HK-2 (cell line): ENCODE results near the gene EPHB3.

Experiments
- DNase-seq: peaks from one replicate; pipeline ENCODE4 v3.0.0-alpha.2; 2018; ENCODE audit not compliant: unreplicated experiment

Gene EPHB3

GRCh38 chr3:184581331-184581855, 19.8 kb downstream of the EPHB3 start:
- DNase-seq = no peak

- peak; percentile 60 for DNase-seq
Measured at GRCh38 chr3:184582646-184583577, 21.3 kb downstream of the EPHB3 start.

GRCh38 chr3:184583578-184584451, 22.2 kb downstream of the EPHB3 start:
- peak; percentile 46 for DNase-seq

- peak; percentile 60 for DNase-seq
Measured at GRCh38 chr3:184584464-184584891, 22.9 kb downstream of the EPHB3 start.

GRCh38 chr3:184585545-184585944, 24.0 kb downstream of the EPHB3 start:
- no peak for DNase-seq

- DNase-seq = no peak
Measured at GRCh38 chr3:184586851-184587250, 25.3 kb downstream of the EPHB3 start.

GRCh38 chr3:184588776-184589175, 27.2 kb downstream of the EPHB3 start:
- DNase-seq = no peak

GRCh38 chr3:184590795-184591194, 29.2 kb downstream of the EPHB3 start:
- DNase-seq = no peak

GRCh38 chr3:184591789-184592188, 30.2 kb downstream of the EPHB3 start:
- no peak for DNase-seq

DNA sequence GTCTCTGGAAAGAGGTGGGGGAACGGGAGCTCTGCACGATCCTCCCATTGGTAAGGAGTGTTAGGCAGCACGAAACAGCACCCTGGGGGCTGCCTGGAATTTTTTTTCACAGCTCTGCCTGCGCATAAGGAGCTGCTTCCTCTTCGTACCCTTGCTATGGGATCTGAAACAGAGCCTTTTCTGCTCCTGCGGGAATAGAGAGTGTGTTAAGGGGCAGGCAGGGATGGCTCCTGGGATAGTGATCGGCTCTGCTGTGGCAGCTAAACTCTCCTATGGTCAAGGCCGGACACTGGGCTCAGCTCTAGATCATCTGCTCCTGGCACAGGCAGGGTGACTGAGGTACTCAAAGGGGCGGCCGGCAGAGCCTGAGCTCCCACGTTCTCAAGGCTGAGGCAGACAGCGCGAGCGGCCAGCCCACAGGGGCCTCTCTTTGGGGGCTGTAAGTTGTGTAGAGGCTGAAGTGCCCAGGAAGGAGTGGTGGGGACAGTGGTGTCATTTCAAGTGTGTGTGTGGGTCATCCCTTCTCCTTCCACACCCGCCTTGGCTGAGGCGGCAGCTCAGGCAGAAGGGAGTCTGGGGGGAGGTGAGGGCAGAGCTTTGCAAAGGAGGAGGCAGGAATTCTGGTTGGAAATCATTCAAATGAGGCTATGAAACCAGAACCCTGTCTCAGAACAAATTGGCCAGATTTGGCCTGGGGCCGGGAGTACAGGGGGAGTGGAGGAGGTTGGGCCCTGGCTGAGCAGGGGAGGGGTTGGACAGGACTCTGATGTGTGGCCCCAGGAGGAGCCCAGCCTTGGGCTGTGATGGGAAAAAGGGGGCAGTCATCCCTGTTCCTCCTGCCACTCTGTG, 31.0 kb downstream of the EPHB3 start:
- DNase-seq = no peak

- no peak for DNase-seq
Measured at GRCh38 chr3:184593220-184593927, 31.8 kb downstream of the EPHB3 start.

DNA sequence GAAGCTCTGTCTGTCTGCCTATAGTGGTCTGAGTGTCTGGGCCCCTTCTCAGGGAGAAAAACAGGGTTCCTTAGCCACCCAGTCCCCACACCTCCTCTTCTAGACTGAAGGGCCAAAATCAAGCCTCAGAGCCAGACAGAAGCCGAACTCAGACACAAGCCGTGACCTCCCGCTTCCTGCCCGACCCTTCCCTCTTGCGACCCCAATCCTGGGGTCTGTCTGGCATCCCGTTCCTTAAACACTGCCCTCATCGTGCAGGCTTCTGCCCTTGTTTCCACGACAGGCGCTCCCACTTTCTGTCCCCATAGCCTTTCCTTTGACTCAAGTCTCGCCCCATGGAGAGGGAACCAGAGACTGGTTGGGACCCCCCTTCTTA, 32.3 kb downstream of the EPHB3 start:
- no peak for DNase-seq

GRCh38 chr3:184594371-184595001, 32.9 kb downstream of the EPHB3 start:
- no peak for DNase-seq

DNA sequence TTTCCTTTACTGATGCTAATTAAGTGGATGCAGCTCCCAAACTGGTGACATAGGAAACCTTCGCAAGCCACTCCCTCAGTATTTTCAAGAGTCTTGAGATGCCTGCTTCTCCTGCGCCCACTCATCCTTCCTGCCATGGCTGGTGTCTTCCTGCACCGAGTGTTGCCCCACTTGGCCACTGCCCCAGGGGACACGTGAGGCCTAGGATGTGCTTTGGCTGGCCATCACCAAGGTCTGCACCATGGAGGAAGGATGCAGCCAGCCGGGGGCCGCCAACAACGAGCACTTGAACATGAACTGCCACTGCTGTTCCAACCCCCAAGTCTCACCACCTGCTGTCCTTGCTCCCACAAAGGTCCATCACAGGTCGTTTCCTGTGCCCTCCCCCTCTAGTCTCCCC, 34.1 kb downstream of the EPHB3 start:
- DNase-seq = no peak

GRCh38 chr3:184596233-184596632, 34.6 kb downstream of the EPHB3 start:
- DNase-seq = no peak

GRCh38 chr3:184596886-184597575, 35.4 kb downstream of the EPHB3 start:
- DNase-seq = no peak

DNA sequence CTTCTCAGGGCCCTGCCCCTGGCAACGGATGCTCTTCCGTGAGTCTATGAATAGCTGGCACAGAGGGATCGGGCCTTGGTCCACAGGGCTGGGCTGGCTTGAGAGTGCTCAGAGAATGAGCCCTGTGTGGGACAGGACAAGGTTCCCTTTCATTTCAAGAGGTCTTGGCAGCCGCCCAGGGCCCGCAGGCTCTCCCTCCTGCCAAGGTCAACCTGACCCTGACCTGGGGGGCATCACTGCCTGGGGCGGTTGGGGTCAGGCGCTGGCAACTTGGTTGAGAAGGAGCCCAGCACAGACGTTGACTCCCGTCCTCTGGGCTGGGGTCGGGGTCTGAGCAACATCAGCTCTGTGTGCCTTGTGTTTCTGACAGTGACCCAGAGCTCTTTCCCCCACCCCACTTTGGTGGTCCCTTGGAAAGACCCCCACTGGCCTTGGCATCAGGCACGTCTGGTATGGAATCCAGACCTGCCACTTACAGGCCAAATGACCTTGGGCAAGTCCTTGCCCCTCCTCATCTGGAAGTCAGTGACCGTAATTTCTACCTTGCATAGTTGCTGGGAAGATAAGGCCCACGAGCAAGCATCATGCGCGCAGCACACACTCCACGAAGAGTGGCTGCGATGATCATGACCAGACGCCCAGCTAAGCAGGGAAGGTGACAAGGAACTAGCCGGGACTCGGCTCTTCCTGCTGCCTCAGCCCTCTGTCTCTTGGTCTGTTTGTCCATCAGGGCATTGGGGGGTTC, 36.4 kb downstream of the EPHB3 start:
- DNase-seq = no peak

DNA sequence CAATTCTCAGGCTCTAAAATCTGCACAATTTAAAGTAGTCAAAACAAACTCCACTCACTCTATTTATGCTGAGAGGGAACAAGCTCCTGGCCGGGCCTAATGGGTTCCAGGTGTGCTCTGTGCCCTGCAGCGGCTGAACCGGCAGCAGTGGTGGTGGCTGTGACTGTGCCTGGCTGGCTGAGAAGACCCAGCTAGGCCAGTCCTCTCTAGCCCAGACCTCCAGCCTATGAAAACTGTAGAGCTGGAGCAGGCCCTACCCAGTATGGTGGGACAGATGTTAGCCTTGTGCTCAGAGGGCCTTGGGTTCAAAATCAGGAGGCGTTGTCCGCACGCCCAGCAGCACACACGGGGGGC, 37.0 kb downstream of the EPHB3 start:
- DNase-seq = no peak

DNA sequence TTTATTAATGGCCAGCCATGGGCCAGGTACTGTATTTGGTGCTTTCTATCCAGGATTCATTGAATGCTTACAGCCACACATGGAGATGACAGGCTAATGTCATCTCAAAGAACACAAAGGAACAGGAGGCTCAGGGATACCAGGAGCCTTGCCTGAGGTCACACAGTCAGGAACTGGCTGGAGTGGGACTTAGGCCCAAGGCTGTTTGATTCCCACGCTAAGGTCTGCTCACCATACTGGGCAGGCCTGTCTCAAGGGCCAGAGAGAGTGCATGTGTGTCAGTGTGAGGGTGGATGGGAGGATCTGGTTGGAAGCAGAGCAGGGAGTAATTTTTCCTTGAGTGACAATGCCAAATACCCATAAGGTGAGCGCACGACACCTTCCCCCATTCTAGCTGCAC, 37.6 kb downstream of the EPHB3 start:
- DNase-seq = no peak
